Ectodermal cell (in vitro differentiated cells): Measurements from ENCODE around the gene OXGR1. TPM values are rescaled to one million over a fixed set of nuclear protein-coding genes. Genes with fewer than 3 reads are reported as not detected.
A peak's percentile ranks its signal among the peaks of the same experiment; 100 is the strongest.
"Not testable (repeated sequence)": the region's sequence is repeated elsewhere in the genome, so short reads cannot be mapped to it uniquely, and the experiment has no call there.

Experiments used
- H3K27ac ChIP-seq: 2 replicates; pipeline ENCODE4 v1.7.0; 2013; ENCODE audit warnings: mild to moderate bottlenecking, low read depth, low read length; ENCODE audit not compliant: insufficient read depth, poor library complexity, severe bottlenecking
- H3K27me3 ChIP-seq: 2 replicates; pipeline ENCODE4 v1.7.0; 2013; ENCODE audit warnings: mild to moderate bottlenecking, low read length; ENCODE audit not compliant: insufficient read depth, control insufficient read depth, poor library complexity, severe bottlenecking
- H3K36me3 ChIP-seq: one replicate; pipeline ENCODE4 v1.7.0; 2013; ENCODE audit warnings: low read length; ENCODE audit not compliant: control insufficient read depth, insufficient read depth
- H3K4me1 ChIP-seq: one replicate; pipeline ENCODE4 v1.7.0; 2013; ENCODE audit warnings: low read length; ENCODE audit not compliant: control insufficient read depth, insufficient read depth
- H3K4me3 ChIP-seq: 2 replicates; pipeline ENCODE4 v1.7.0; 2013; ENCODE audit warnings: low read depth, low read length, control low read depth; ENCODE audit not compliant: insufficient read depth
- H3K9me3 ChIP-seq: 2 replicates; pipeline ENCODE4 v1.7.0; 2013; ENCODE audit warnings: mild to moderate bottlenecking, low read length, moderate library complexity; ENCODE audit not compliant: control insufficient read depth
- WGBS, 2 experiments: methylation state at CpG; one replicate each; pipeline ENCODE4 v1.1.7; 2013; ENCODE audit warnings: missing lambda C conversion rate in 2 of 2; 5-methylcytosine and 5-hydroxymethylcytosine counted together
- polyA plus RNA-seq, 4 experiments: library from polyadenylated mRNA; stranded (reverse); fragments of 50-300 nt; gene quantifications; one replicate each; pipeline ENCODE4 v1.2.3, GENCODE V29; 2013

OXGR1 gene
- polyA plus RNA-seq (2013, experiment 1 of 4) = 2.5 TPM
- polyA plus RNA-seq (2013, experiment 2 of 4) = 2.5 TPM
- polyA plus RNA-seq (2013, experiment 3 of 4) = 2.1 TPM
- 2.6 TPM for polyA plus RNA-seq (2013, experiment 4 of 4)

GRCh38 chr13:96994017-96994857 lies at the start of gene OXGR1:
TSS of gene OXGR1 (minus strand) at chr13:96994476. CDS start at chr13:96987759, 6,717 bp downstream.
- Histone ChIP-seq H3K4me3 (peak within 1 kb of the TSS; percentile 37), H3K4me1 (peaks cover 6% of the 10 kb centered on the region), H3K27ac (no peak within 1 kb of the TSS), H3K27me3 (peaks cover 53% of the 10 kb centered on the region), H3K9me3 (no peaks in the 10 kb centered on the region), H3K36me3 (no peaks in the 10 kb centered on the region)
- 2 to 4% methylated on average over 51 to 52 of the region's 52 CpGs for WGBS, 2 experiments

GRCh38 chr13:97043302-97043701 lies 49.0 kb upstream of the OXGR1 start:
- H3K4me3 ChIP-seq = no peak overlapping the region
- H3K36me3 ChIP-seq = no peaks in the 10 kb centered on the region
- no peaks in the 10 kb centered on the region for H3K27me3 ChIP-seq
- no peak overlapping the region for H3K27ac ChIP-seq
- 83 to 94% methylated on average over 2 of the region's 2 CpGs for WGBS, 2 experiments
- no peaks in the 10 kb centered on the region for H3K9me3 ChIP-seq
- no peaks in the 10 kb centered on the region for H3K4me1 ChIP-seq

GRCh38 chr13:97030705-97031452 lies 36.6 kb upstream of the OXGR1 start:
- Histone ChIP-seq H3K4me3 (no peak overlapping the region), H3K27ac (no peak overlapping the region), H3K27me3 (no peaks in the 10 kb centered on the region), H3K9me3 (no peaks in the 10 kb centered on the region), H3K4me1 (no peaks in the 10 kb centered on the region), H3K36me3 (no peaks in the 10 kb centered on the region)
- WGBS, 2 experiments = 96 to 100% methylated on average over 1 of the region's 2 CpGs

GRCh38 chr13:97028441-97029299 lies 34.4 kb upstream of the OXGR1 start:
- H3K27me3 ChIP-seq = no peaks in the 10 kb centered on the region
- no peaks in the 10 kb centered on the region for H3K4me1 ChIP-seq
- no peak overlapping the region for H3K4me3 ChIP-seq
- H3K36me3 ChIP-seq = no peaks in the 10 kb centered on the region
- no peak overlapping the region for H3K27ac ChIP-seq
- WGBS, 2 experiments = 58 to 61% methylated on average over 9 of the region's 12 CpGs
- no peaks in the 10 kb centered on the region for H3K9me3 ChIP-seq

GRCh38 chr13:97027162-97027554 lies 32.9 kb upstream of the OXGR1 start:
- no peaks in the 10 kb centered on the region for H3K9me3 ChIP-seq
- no peaks in the 10 kb centered on the region for H3K36me3 ChIP-seq
- H3K4me3 ChIP-seq = no peak overlapping the region
- H3K4me1 ChIP-seq = no peaks in the 10 kb centered on the region
- no peak overlapping the region for H3K27ac ChIP-seq
- no peaks in the 10 kb centered on the region for H3K27me3 ChIP-seq

- no peaks in the 10 kb centered on the region for H3K4me1 ChIP-seq
- whole genome bisulfite sequencing, 2 experiments = 93 to 97% methylated on average over 4 to 5 of the region's 5 CpGs
- H3K4me3 ChIP-seq = no peak overlapping the region
- H3K9me3 ChIP-seq = no peaks in the 10 kb centered on the region
- no peaks in the 10 kb centered on the region for H3K36me3 ChIP-seq
- H3K27ac ChIP-seq = no peak overlapping the region
- no peaks in the 10 kb centered on the region for H3K27me3 ChIP-seq
Measured at GRCh38 chr13:97026531-97027161, 32.4 kb upstream of the OXGR1 start.

- not testable (repeated sequence) for H3K36me3 ChIP-seq, H3K4me3 ChIP-seq, H3K27me3 ChIP-seq, H3K4me1 ChIP-seq, H3K27ac ChIP-seq, H3K9me3 ChIP-seq
- WGBS, 2 experiments = 91 to 92% methylated on average over 1 of the region's 1 CpG
Measured at GRCh38 chr13:97023812-97024211, 29.5 kb upstream of the OXGR1 start.

- Histone ChIP-seq H3K27me3 (no peaks in the 10 kb centered on the region), H3K4me3 (no peak overlapping the region), H3K36me3 (no peaks in the 10 kb centered on the region), H3K9me3 (no peaks in the 10 kb centered on the region), H3K4me1 (no peaks in the 10 kb centered on the region), H3K27ac (no peak overlapping the region)
- 85 to 91% methylated on average over 1 of the region's 1 CpG for WGBS, 2 experiments
Measured at GRCh38 chr13:97023117-97023516, 28.8 kb upstream of the OXGR1 start.

GRCh38 chr13:97021241-97021640 lies 27.0 kb upstream of the OXGR1 start:
- WGBS, 2 experiments = 94 to 100% methylated on average over 3 to 4 of the region's 4 CpGs
- H3K4me1 ChIP-seq = no peaks in the 10 kb centered on the region
- no peaks in the 10 kb centered on the region for H3K27me3 ChIP-seq
- no peak overlapping the region for H3K27ac ChIP-seq
- H3K9me3 ChIP-seq = no peaks in the 10 kb centered on the region
- no peak overlapping the region for H3K4me3 ChIP-seq
- no peaks in the 10 kb centered on the region for H3K36me3 ChIP-seq
